Spleen (tissue), 7 donors: ENCODE data around the gene GFRAL.

ENCODE experiments used
- POLR2A ChIP-seq, 3 donors: fragments of 450-650 bp; IDR thresholded peaks; one replicate each; pipeline ENCODE4 v1.5.1; 2017; ENCODE audit warnings: antibody characterized with exemption in 3 of 3, mild to moderate bottlenecking in 1 of 3
- POLR2AphosphoS5 ChIP-seq, 3 donors: sonication (generic); formaldehyde crosslinking; IDR thresholded peaks; one replicate each; pipeline ENCODE4 v1.5.1; 2017; ENCODE audit warnings: antibody characterized with exemption in 3 of 3
- TF ChIP-seq, protein P1 (sequence below), 11 experiments: fragments of 200-600 bp in 7 of 11; fragments of 450-650 bp in 4 of 11; sonication (generic) in 4 of 11; IDR thresholded peaks in 8 of 11; conservative IDR thresholded peaks in 3 of 11; 1 replicate in 7 of 11; 2 replicates in 4 of 11; pipeline versions ENCODE4 v1.4.0 to v1.8.0; 2016 to 2021; ENCODE audit warnings: antibody characterized with exemption in 11 of 11, inconsistent platforms in 4 of 11, mild to moderate bottlenecking in 1 of 11
- donor health status: DM: no; HTN: no; CAD: no; lungs with moderate emphysema.
- donor health status: DM: no; HTN: no; CAD: no.
- donor health status: DM: no; HTN: no; CAD: no.

DNA sequence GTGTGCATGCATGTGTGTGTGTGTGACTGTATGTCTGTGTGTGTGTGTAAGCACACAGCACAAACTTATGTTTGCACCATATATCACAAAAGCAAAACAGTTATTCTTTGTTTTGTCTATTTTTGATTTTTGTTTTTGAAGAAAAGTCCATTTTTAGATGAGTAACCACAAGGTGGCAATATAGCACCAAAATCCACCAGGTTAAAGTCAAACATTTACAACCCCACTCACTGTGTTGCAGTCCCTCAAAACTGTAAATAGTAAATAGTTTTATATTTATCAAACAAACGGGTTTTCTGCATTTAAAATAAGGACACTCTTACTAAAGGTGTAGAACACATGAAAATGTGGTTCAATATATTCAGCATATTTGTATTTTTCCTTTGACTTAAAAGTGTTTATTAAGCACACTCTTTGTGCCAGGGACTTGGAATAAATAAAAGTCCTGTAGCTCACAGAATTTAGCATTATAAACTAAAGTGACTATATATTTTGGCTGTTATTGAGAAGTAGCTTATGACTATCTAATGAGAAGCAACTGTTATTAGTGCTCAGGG lies 118.5 kb downstream of the GFRAL start:
- TF ChIP-seq POLR2A (IDR thresholded peaks at IDR 0.05), result no peak
- TF ChIP-seq, protein P1, sequence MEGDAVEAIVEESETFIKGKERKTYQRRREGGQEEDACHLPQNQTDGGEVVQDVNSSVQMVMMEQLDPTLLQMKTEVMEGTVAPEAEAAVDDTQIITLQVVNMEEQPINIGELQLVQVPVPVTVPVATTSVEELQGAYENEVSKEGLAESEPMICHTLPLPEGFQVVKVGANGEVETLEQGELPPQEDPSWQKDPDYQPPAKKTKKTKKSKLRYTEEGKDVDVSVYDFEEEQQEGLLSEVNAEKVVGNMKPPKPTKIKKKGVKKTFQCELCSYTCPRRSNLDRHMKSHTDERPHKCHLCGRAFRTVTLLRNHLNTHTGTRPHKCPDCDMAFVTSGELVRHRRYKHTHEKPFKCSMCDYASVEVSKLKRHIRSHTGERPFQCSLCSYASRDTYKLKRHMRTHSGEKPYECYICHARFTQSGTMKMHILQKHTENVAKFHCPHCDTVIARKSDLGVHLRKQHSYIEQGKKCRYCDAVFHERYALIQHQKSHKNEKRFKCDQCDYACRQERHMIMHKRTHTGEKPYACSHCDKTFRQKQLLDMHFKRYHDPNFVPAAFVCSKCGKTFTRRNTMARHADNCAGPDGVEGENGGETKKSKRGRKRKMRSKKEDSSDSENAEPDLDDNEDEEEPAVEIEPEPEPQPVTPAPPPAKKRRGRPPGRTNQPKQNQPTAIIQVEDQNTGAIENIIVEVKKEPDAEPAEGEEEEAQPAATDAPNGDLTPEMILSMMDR (IDR thresholded peaks at IDR 0.05 in 8 of 11, conservative IDR thresholded peaks at IDR 0.05 in 3 of 11), result peak in 1 of 11 experiments; percentile 9
- TF ChIP-seq POLR2AphosphoS5 (IDR thresholded peaks at IDR 0.05), result no peak
